Measurements from ENCODE around the gene MEF2D. TPM values are rescaled to one million over a fixed set of nuclear protein-coding genes. Genes with fewer than 3 reads are reported as not detected.

MEF2D gene
- total RNA-seq, 1 donor from 2014 or later, result 56.6 TPM

DNA sequence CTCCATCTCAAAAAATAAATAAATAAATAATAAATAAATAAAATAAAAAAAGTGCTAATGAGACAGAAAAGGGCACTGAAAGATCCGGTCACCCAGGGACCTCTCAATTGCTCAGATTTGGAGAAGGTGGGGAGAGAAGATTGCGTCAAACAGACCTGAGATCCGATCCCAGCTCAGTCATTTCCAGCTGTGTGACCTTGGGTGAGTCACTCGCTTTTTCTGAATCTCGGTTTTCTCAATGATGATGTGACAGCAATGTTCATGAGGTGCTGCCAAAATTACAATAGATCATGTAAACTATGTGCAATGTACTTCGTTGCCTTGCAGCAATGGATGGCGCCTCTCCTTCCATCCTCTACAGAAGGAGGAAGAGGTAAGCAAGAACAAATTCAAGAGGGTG, 11.1 kb upstream of the MEF2D start:
- Histone ChIP-seq H3K27me3 (ENCODE audit: insufficient read depth, low read length) (no peaks in the 10 kb centered on the region), H3K79me2 (ENCODE audit: insufficient read depth, low read length) (no peaks in the 10 kb centered on the region), H4K20me1 (ENCODE audit: insufficient read depth, low read length) (no peaks in the 10 kb centered on the region), H3K27ac (ENCODE audit: low read depth, low read length) (no peak overlapping the region), H2AFZ (ENCODE audit: low read depth, low read length) (no peak overlapping the region), H3K4me2 (ENCODE audit: low read length) (no peak overlapping the region), H3K36me3 (ENCODE audit: insufficient read depth, low read length) (no peaks in the 10 kb centered on the region), H3K4me1 (ENCODE audit: insufficient read depth, low read length) (peaks cover 11% of the 10 kb centered on the region), H3K9me3 (ENCODE audit: insufficient read depth, low read depth, low read length) (no peaks in the 10 kb centered on the region), H3K4me3 (ENCODE audit: insufficient read depth, low read depth, low read length) (no peak overlapping the region), H3K9ac (ENCODE audit: low read length) (no peak overlapping the region)
- H3K4me1 Mint-ChIP-seq (ENCODE audit: low read depth, unreplicated experiment), result no peaks in the 10 kb centered on the region
- DNase-seq (ENCODE audit: low read depth), result no peak
- TF ChIP-seq, protein P1, sequence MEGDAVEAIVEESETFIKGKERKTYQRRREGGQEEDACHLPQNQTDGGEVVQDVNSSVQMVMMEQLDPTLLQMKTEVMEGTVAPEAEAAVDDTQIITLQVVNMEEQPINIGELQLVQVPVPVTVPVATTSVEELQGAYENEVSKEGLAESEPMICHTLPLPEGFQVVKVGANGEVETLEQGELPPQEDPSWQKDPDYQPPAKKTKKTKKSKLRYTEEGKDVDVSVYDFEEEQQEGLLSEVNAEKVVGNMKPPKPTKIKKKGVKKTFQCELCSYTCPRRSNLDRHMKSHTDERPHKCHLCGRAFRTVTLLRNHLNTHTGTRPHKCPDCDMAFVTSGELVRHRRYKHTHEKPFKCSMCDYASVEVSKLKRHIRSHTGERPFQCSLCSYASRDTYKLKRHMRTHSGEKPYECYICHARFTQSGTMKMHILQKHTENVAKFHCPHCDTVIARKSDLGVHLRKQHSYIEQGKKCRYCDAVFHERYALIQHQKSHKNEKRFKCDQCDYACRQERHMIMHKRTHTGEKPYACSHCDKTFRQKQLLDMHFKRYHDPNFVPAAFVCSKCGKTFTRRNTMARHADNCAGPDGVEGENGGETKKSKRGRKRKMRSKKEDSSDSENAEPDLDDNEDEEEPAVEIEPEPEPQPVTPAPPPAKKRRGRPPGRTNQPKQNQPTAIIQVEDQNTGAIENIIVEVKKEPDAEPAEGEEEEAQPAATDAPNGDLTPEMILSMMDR (IDR thresholded peaks at IDR 0.05; ENCODE audit: insufficient read depth, low read depth, low read length), result no peak
- no peak for TF ChIP-seq EZH2 (IDR thresholded peaks at IDR 0.05; ENCODE audit: insufficient read depth, low read length)
- no peak overlapping the region for H3K27ac Mint-ChIP-seq (ENCODE audit: unreplicated experiment)
- H3K4me3 Mint-ChIP-seq (ENCODE audit: unreplicated experiment), result no peak overlapping the region
- H3K36me3 Mint-ChIP-seq (ENCODE audit: low read depth, unreplicated experiment), result peaks cover 2% of the 10 kb centered on the region
- H3K9me3 Mint-ChIP-seq (ENCODE audit: unreplicated experiment), result no peaks in the 10 kb centered on the region
- FAIRE-seq, result no peak
- H3K27me3 Mint-ChIP-seq (ENCODE audit: low read depth, unreplicated experiment), result peaks cover 26% of the 10 kb centered on the region

DNA sequence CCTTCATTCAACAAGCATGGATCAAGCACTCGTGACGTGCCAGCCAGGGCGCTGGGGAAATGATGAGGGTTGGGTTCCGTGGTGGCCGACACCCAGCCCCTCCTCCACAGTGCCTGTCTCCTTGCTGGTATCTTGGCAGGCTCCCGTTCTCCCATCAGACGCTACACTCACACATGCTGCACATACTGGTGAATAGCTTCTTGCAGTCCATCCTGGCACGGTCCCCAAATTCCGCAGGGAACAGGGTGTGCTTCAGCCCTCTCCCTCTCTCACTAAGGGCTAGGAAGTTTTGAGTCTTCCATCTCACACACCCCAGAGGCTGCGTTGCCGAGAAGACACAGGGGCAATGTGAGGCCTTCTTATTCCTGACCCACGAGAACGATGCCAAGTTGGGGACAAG, 10.1 kb upstream of the MEF2D start:
- H3K4me1 Mint-ChIP-seq (ENCODE audit: low read depth, unreplicated experiment), result peaks cover under 1% of the 10 kb centered on the region
- peak overlapping the region; percentile 26 for H3K4me2 ChIP-seq (ENCODE audit: low read length)
- no peak overlapping the region for H3K9ac ChIP-seq (ENCODE audit: low read length)

DNA sequence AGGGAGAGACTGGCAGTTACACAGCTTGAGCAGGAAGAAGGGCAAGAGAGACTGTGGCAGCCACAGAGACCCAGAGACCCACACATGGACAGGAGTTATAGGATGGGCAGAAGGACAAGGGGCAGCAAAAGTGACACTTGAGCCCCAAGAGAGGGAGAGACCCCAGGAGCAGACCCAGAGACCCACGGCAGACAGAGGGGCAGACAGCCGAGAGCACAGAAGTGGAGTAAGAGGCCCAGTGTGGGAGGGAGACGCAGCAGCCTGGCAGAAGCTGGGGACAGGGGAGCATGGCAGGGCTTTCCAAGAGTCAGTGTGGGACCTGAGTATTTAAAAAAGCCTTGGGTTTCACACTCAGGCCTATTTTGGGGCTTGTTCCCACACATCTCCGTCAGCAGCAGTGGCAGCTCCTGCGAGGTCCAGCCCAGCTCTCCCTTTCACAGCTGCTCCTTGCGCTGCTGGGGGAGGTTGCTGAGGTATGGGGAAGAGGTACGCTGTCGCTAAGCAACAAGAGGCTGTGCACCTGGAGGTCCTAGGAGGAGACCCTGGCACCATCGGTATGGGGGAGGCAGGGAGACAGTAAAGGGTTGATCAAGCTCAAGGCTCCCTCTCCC, 9.0 kb upstream of the MEF2D start:
- Histone ChIP-seq H3K9ac (ENCODE audit: low read length) (no peak overlapping the region), H3K27me3 (ENCODE audit: insufficient read depth, low read length) (no peaks in the 10 kb centered on the region), H3K4me2 (ENCODE audit: low read length) (no peak overlapping the region), H3K27ac (ENCODE audit: low read depth, low read length) (no peak overlapping the region), H2AFZ (ENCODE audit: low read depth, low read length) (no peak overlapping the region), H4K20me1 (ENCODE audit: insufficient read depth, low read length) (no peaks in the 10 kb centered on the region), H3K4me3 (ENCODE audit: insufficient read depth, low read depth, low read length) (no peak overlapping the region), H3K79me2 (ENCODE audit: insufficient read depth, low read length) (no peaks in the 10 kb centered on the region), H3K9me3 (ENCODE audit: insufficient read depth, low read depth, low read length) (no peaks in the 10 kb centered on the region), H3K36me3 (ENCODE audit: insufficient read depth, low read length) (no peaks in the 10 kb centered on the region), H3K4me1 (ENCODE audit: insufficient read depth, low read length) (peaks cover 14% of the 10 kb centered on the region)
- no peaks in the 10 kb centered on the region for H3K9me3 Mint-ChIP-seq (ENCODE audit: unreplicated experiment)
- TF ChIP-seq, protein P1 (IDR thresholded peaks at IDR 0.05; ENCODE audit: insufficient read depth, low read depth, low read length), result no peak
- TF ChIP-seq EZH2 (IDR thresholded peaks at IDR 0.05; ENCODE audit: insufficient read depth, low read length), result no peak
- DNase-seq (ENCODE audit: low read depth), result no peak
- no peak overlapping the region for H3K4me3 Mint-ChIP-seq (ENCODE audit: unreplicated experiment)
- H3K36me3 Mint-ChIP-seq (ENCODE audit: low read depth, unreplicated experiment), result peaks cover 2% of the 10 kb centered on the region
- FAIRE-seq, result no peak
- no peak overlapping the region for H3K27ac Mint-ChIP-seq (ENCODE audit: unreplicated experiment)
- H3K4me1 Mint-ChIP-seq (ENCODE audit: low read depth, unreplicated experiment), result peaks cover 6% of the 10 kb centered on the region
- peaks cover 24% of the 10 kb centered on the region for H3K27me3 Mint-ChIP-seq (ENCODE audit: low read depth, unreplicated experiment)

More for the DNA sequence above, 10.1 kb upstream of the MEF2D start:
- FAIRE-seq (no peak), DNase-seq (ENCODE audit: low read depth) (peak; percentile 84)
- Histone ChIP-seq H3K4me1 (ENCODE audit: insufficient read depth, low read length) (peaks cover 11% of the 10 kb centered on the region), H3K79me2 (ENCODE audit: insufficient read depth, low read length) (no peaks in the 10 kb centered on the region), H2AFZ (ENCODE audit: low read depth, low read length) (peak overlapping the region; percentile 58), H3K36me3 (ENCODE audit: insufficient read depth, low read length) (no peaks in the 10 kb centered on the region), H4K20me1 (ENCODE audit: insufficient read depth, low read length) (no peaks in the 10 kb centered on the region), H3K9me3 (ENCODE audit: insufficient read depth, low read depth, low read length) (no peaks in the 10 kb centered on the region), H3K27ac (ENCODE audit: low read depth, low read length) (no peak overlapping the region), H3K4me3 (ENCODE audit: insufficient read depth, low read depth, low read length) (no peak overlapping the region), H3K27me3 (ENCODE audit: insufficient read depth, low read length) (no peaks in the 10 kb centered on the region)
- Mint-ChIP-seq H3K36me3 (ENCODE audit: low read depth, unreplicated experiment) (peaks cover 2% of the 10 kb centered on the region), H3K9me3 (ENCODE audit: unreplicated experiment) (no peaks in the 10 kb centered on the region), H3K27me3 (ENCODE audit: low read depth, unreplicated experiment) (peaks cover 24% of the 10 kb centered on the region), H3K27ac (ENCODE audit: unreplicated experiment) (no peak overlapping the region), H3K4me3 (ENCODE audit: unreplicated experiment) (peak overlapping the region; percentile 36)
- TF ChIP-seq, protein P1 (IDR thresholded peaks at IDR 0.05; ENCODE audit: insufficient read depth, low read depth, low read length), result no peak
- no peak for TF ChIP-seq EZH2 (IDR thresholded peaks at IDR 0.05; ENCODE audit: insufficient read depth, low read length)
